ENCODE results near the gene CFAP44. TPM values are rescaled to one million over a fixed set of nuclear protein-coding genes. Genes with fewer than 3 reads are reported as not detected.

CFAP44 gene
- total RNA-seq, 1 donor from 2014 or later = 6.4 TPM

- Mint-ChIP-seq H3K36me3 (ENCODE audit: low read depth, unreplicated experiment) (peaks cover 11% of the 10 kb centered on the region), H3K9me3 (ENCODE audit: unreplicated experiment) (no peaks in the 10 kb centered on the region), H3K27ac (ENCODE audit: unreplicated experiment) (no peak overlapping the region), H3K4me3 (ENCODE audit: unreplicated experiment) (no peak overlapping the region), H3K4me1 (ENCODE audit: low read depth, unreplicated experiment) (no peaks in the 10 kb centered on the region), H3K27me3 (ENCODE audit: low read depth, unreplicated experiment) (no peaks in the 10 kb centered on the region)
- H3K4me3 ChIP-seq (ENCODE audit: insufficient read depth, low read depth, low read length) = no peak overlapping the region
- H3K9ac ChIP-seq (ENCODE audit: low read length) = no peak overlapping the region
- TF ChIP-seq CTCF (IDR thresholded peaks at IDR 0.05; ENCODE audit: insufficient read depth, low read depth, low read length) = no peak
- TF ChIP-seq EZH2 (IDR thresholded peaks at IDR 0.05; ENCODE audit: insufficient read depth, low read length) = no peak
- H2AFZ ChIP-seq (ENCODE audit: low read depth, low read length) = no peak overlapping the region
- FAIRE-seq (no peak), DNase-seq (ENCODE audit: low read depth) (no peak)
- H3K27ac ChIP-seq (ENCODE audit: low read depth, low read length) = no peak overlapping the region
- H3K36me3 ChIP-seq (ENCODE audit: insufficient read depth, low read length) = peaks cover 18% of the 10 kb centered on the region
- H3K4me2 ChIP-seq (ENCODE audit: low read length) = no peak overlapping the region
- H3K9me3 ChIP-seq (ENCODE audit: insufficient read depth, low read depth, low read length) = no peaks in the 10 kb centered on the region
- no peaks in the 10 kb centered on the region for H3K4me1 ChIP-seq (ENCODE audit: insufficient read depth, low read length)
- no peaks in the 10 kb centered on the region for H3K27me3 ChIP-seq (ENCODE audit: insufficient read depth, low read length)
- H4K20me1 ChIP-seq (ENCODE audit: insufficient read depth, low read length) = no peaks in the 10 kb centered on the region
- H3K79me2 ChIP-seq (ENCODE audit: insufficient read depth, low read length) = no peaks in the 10 kb centered on the region
These were observed 9.6 kb upstream of the CFAP44 start for GRCh38 chr3:113450911-113451310.

- H3K27me3 Mint-ChIP-seq (ENCODE audit: low read depth, unreplicated experiment) = no peaks in the 10 kb centered on the region
- peaks cover 3% of the 10 kb centered on the region for H3K36me3 ChIP-seq (ENCODE audit: insufficient read depth, low read length)
- peaks cover 9% of the 10 kb centered on the region for H3K36me3 Mint-ChIP-seq (ENCODE audit: low read depth, unreplicated experiment)
- H3K4me1 ChIP-seq (ENCODE audit: insufficient read depth, low read length) = peaks cover 8% of the 10 kb centered on the region
- H2AFZ ChIP-seq (ENCODE audit: low read depth, low read length) = no peak overlapping the region
- H3K9ac ChIP-seq (ENCODE audit: low read length) = no peak overlapping the region
- H3K4me1 Mint-ChIP-seq (ENCODE audit: low read depth, unreplicated experiment) = peaks cover 4% of the 10 kb centered on the region
- H3K79me2 ChIP-seq (ENCODE audit: insufficient read depth, low read length) = no peaks in the 10 kb centered on the region
- no peak overlapping the region for H3K4me3 ChIP-seq (ENCODE audit: insufficient read depth, low read depth, low read length)
- H4K20me1 ChIP-seq (ENCODE audit: insufficient read depth, low read length) = no peaks in the 10 kb centered on the region
- no peak overlapping the region for H3K27ac ChIP-seq (ENCODE audit: low read depth, low read length)
- H3K9me3 ChIP-seq (ENCODE audit: insufficient read depth, low read depth, low read length) = no peaks in the 10 kb centered on the region
- H3K4me3 Mint-ChIP-seq (ENCODE audit: unreplicated experiment) = no peak overlapping the region
- FAIRE-seq = no peak
- DNase-seq (ENCODE audit: low read depth) = peak; percentile 2
- H3K27me3 ChIP-seq (ENCODE audit: insufficient read depth, low read length) = no peaks in the 10 kb centered on the region
- H3K4me2 ChIP-seq (ENCODE audit: low read length) = no peak overlapping the region
- TF ChIP-seq EZH2 (IDR thresholded peaks at IDR 0.05; ENCODE audit: insufficient read depth, low read length) (no peak), CTCF (IDR thresholded peaks at IDR 0.05; ENCODE audit: insufficient read depth, low read depth, low read length) (no peak)
- H3K27ac Mint-ChIP-seq (ENCODE audit: unreplicated experiment) = no peak overlapping the region
- H3K9me3 Mint-ChIP-seq (ENCODE audit: unreplicated experiment) = no peaks in the 10 kb centered on the region
These were observed 1.7 kb downstream of the CFAP44 start for GRCh38 chr3:113439606-113440005.

GRCh38 chr3:113438224-113438623, 3.1 kb downstream of the CFAP44 start:
- Histone ChIP-seq H2AFZ (ENCODE audit: low read depth, low read length) (no peak overlapping the region), H3K79me2 (ENCODE audit: insufficient read depth, low read length) (no peaks in the 10 kb centered on the region), H3K36me3 (ENCODE audit: insufficient read depth, low read length) (peaks cover under 1% of the 10 kb centered on the region), H3K9ac (ENCODE audit: low read length) (no peak overlapping the region), H3K9me3 (ENCODE audit: insufficient read depth, low read depth, low read length) (no peaks in the 10 kb centered on the region), H3K4me3 (ENCODE audit: insufficient read depth, low read depth, low read length) (no peak overlapping the region), H3K4me1 (ENCODE audit: insufficient read depth, low read length) (peaks cover 8% of the 10 kb centered on the region), H3K27ac (ENCODE audit: low read depth, low read length) (no peak overlapping the region), H3K4me2 (ENCODE audit: low read length) (no peak overlapping the region), H4K20me1 (ENCODE audit: insufficient read depth, low read length) (no peaks in the 10 kb centered on the region), H3K27me3 (ENCODE audit: insufficient read depth, low read length) (no peaks in the 10 kb centered on the region)
- Mint-ChIP-seq H3K27me3 (ENCODE audit: low read depth, unreplicated experiment) (no peaks in the 10 kb centered on the region), H3K9me3 (ENCODE audit: unreplicated experiment) (no peaks in the 10 kb centered on the region), H3K4me1 (ENCODE audit: low read depth, unreplicated experiment) (peaks cover 4% of the 10 kb centered on the region), H3K36me3 (ENCODE audit: low read depth, unreplicated experiment) (peaks cover 9% of the 10 kb centered on the region), H3K27ac (ENCODE audit: unreplicated experiment) (no peak overlapping the region), H3K4me3 (ENCODE audit: unreplicated experiment) (no peak overlapping the region)
- TF ChIP-seq CTCF (IDR thresholded peaks at IDR 0.05; ENCODE audit: insufficient read depth, low read depth, low read length) (no peak), EZH2 (IDR thresholded peaks at IDR 0.05; ENCODE audit: insufficient read depth, low read length) (no peak)
- no peak for FAIRE-seq
- DNase-seq (ENCODE audit: low read depth) = no peak

Measured in astrocyte (in vitro differentiated cells and primary cell).